DND-41 (cell line): ENCODE results near the gene MEX3A.

Experiments
- ATAC-seq: fragments of 200-7000 bp; cut with Tn5 transposase; 3 replicates; pipeline ENCODE4 v1.9.1; 2021; ENCODE audit warnings: low read depth; ENCODE audit not compliant: insufficient read depth
- DNase-seq: peaks from one replicate; pipeline ENCODE4 v3.0.0-alpha.2; 2020
- H2AFZ ChIP-seq: 2 replicates; pipeline ENCODE4 v1.6.0; 2012; ENCODE audit warnings: low read depth, low read length
- H3K27ac ChIP-seq: 2 replicates; pipeline ENCODE4 v1.5.1; 2012; ENCODE audit warnings: low read length, inconsistent platforms
- H3K27me3 ChIP-seq: fragments of 200-600 bp; sonication (generic); 2 replicates; pipeline ENCODE4 v1.6.0; 2012; ENCODE audit warnings: low read length, mild to moderate bottlenecking, inconsistent platforms; ENCODE audit not compliant: insufficient read depth, poor library complexity
- H3K36me3 ChIP-seq: 2 replicates; pipeline ENCODE4 v1.5.1; 2012; ENCODE audit warnings: low read length, inconsistent platforms; ENCODE audit not compliant: insufficient read depth
- H3K4me1 ChIP-seq: 2 replicates; pipeline ENCODE4 v1.5.1; 2012; ENCODE audit warnings: mild to moderate bottlenecking, low read length; ENCODE audit not compliant: insufficient read depth
- H3K4me2 ChIP-seq: 2 replicates; pipeline ENCODE4 v1.6.0; 2012; ENCODE audit warnings: mild to moderate bottlenecking, moderate library complexity, low read length, inconsistent platforms; ENCODE audit not compliant: insufficient read depth
- H3K4me3 ChIP-seq, 2 experiments: fragments of 200-600 bp in 1 of 2; shearing (Covaris generic) in 1 of 2; 2 replicates each; pipeline ENCODE4 v1.5.1; 2012 to 2016; ENCODE audit warnings: inconsistent platforms in 2 of 2, low read length in 2 of 2, mild to moderate bottlenecking in 2 of 2, low read depth in 1 of 2, moderate library complexity in 1 of 2
- H3K79me2 ChIP-seq: 2 replicates; pipeline ENCODE4 v1.6.0; 2012; ENCODE audit warnings: low read length, inconsistent platforms; ENCODE audit not compliant: insufficient read depth
- H3K9ac ChIP-seq: 2 replicates; pipeline ENCODE4 v1.6.0; 2012; ENCODE audit warnings: low read depth, mild to moderate bottlenecking, inconsistent platforms, low read length, moderate library complexity
- H3K9me3 ChIP-seq: 2 replicates; pipeline ENCODE4 v1.5.1; 2012; ENCODE audit warnings: low read length, moderate library complexity, mild to moderate bottlenecking, inconsistent platforms; ENCODE audit not compliant: insufficient read depth, severe bottlenecking
- H4K20me1 ChIP-seq: 2 replicates; pipeline ENCODE4 v1.6.0; 2012; ENCODE audit warnings: low read length; ENCODE audit not compliant: insufficient read depth
- EZH2 ChIP-seq: IDR thresholded peaks from 3 replicates; pipeline ENCODE4 v1.6.1; 2012; ENCODE audit warnings: borderline replicate concordance, low read depth, mild to moderate bottlenecking, moderate library complexity, low read length, inconsistent platforms; ENCODE audit not compliant: severe bottlenecking
- TF ChIP-seq, protein P1 (sequence below): IDR thresholded peaks from 2 replicates; pipeline ENCODE4 v1.5.1; 2012; ENCODE audit warnings: borderline replicate concordance, low read length, moderate library complexity, mild to moderate bottlenecking; ENCODE audit not compliant: poor library complexity, severe bottlenecking; ENCODE audit errors: extremely low read depth

Gene MEX3A

DNA sequence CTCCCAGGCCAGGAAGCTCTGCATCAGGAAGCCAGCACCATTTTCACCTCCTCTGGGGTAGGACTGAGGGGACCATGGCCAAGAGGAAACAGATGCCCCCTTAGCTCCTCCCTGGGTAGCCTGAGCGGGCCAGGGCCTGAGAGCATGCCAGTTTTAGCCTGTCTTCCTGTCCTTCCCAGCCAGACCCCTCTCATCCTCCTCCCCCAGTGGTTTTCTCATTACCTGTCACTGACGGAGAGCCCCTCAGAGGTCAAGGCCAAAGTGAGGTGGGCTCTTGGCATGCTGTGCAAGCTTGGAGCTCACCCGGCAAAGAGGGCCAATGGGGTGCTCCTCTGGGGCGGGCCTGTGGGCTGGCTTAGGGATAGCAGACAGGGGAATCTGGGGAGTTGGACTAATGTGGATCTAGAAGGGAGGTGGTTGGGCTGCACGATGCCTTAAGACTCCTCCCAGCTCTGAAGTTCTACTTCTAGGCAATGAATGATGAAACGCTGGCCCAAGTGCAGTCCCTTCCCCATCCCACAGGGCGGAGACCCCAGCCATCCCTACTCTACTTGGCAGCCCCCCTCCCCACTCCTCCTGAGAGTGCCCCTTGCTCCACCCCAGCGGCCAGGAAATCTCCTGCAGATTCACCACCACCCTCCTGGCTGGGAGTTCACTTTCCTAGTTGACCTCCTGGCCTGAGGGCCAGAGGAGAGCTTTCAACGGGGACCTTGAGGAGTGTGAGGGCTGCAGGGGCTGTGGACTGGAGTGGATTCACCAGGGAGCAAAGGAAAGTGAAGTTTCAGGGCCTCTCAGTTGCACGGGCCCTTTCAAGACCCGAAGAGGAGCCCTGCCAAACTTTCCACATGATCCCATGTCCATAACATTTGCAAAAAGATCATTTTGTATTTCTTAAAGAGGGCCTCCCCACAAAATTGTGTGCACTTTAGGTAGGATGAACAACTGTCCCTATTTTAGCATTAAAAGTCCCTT is 22.9 kb upstream of the MEX3A start:
- H3K4me2 ChIP-seq, result no peak overlapping the region
- DNase-seq, result no peak
- no peaks in the 10 kb centered on the region for H3K36me3 ChIP-seq
- no peaks in the 10 kb centered on the region for H3K9me3 ChIP-seq
- no peak overlapping the region for H2AFZ ChIP-seq
- 0 out of 2 replicates have a peak, but pooled peaks cover 2% of the 10 kb centered on the region for H4K20me1 ChIP-seq
- TF ChIP-seq EZH2, result no peak
- TF ChIP-seq, protein P1, sequence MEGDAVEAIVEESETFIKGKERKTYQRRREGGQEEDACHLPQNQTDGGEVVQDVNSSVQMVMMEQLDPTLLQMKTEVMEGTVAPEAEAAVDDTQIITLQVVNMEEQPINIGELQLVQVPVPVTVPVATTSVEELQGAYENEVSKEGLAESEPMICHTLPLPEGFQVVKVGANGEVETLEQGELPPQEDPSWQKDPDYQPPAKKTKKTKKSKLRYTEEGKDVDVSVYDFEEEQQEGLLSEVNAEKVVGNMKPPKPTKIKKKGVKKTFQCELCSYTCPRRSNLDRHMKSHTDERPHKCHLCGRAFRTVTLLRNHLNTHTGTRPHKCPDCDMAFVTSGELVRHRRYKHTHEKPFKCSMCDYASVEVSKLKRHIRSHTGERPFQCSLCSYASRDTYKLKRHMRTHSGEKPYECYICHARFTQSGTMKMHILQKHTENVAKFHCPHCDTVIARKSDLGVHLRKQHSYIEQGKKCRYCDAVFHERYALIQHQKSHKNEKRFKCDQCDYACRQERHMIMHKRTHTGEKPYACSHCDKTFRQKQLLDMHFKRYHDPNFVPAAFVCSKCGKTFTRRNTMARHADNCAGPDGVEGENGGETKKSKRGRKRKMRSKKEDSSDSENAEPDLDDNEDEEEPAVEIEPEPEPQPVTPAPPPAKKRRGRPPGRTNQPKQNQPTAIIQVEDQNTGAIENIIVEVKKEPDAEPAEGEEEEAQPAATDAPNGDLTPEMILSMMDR, result no peak
- no peaks in the 10 kb centered on the region for H3K79me2 ChIP-seq
- ATAC-seq, result no peak
- no peak overlapping the region for H3K9ac ChIP-seq
- H3K27ac ChIP-seq, result no peak overlapping the region
- H3K27me3 ChIP-seq, result peaks cover 31% of the 10 kb centered on the region
- peaks cover 5% of the 10 kb centered on the region; the same call in 1 of the 2 replicates for H3K4me1 ChIP-seq
- no peak overlapping the region for H3K4me3 ChIP-seq

DNA sequence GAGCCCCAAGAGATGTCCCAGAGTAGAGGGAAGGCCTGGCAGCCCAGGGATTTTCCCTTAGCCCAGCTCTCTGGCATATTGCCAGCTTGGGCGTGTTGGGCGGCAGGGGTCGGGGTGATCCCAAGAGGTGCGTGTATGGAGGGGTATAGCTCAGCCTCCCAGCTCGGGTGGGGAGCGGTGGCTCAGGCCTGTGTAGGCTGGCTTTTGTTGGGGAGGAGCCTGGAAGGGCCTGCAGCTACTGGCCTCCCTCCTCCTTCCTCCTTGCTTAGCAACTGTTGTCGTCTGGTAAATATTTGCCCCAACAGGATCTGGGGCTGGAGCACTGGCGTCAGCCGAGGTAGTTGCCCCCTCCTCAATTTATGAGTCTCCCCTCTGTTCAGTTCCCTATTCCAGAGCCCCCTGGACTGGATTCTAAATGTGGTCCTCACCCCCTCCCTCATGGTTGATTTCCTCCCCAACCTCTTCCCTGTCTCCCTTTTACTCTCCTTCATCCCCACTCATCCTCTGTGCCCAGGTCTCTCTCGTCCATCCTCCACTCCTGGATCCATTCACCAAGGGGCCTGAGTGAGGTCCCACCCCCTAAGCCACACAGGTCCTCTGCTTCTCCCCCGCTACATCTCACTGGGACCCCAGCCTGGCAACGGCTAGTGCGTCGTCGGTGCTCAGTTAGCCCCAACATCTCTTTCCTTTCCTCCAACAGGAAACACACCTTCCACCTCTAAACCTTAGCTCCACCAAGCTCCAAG is 22.0 kb upstream of the MEX3A start:
- ATAC-seq, result no peak

DNA sequence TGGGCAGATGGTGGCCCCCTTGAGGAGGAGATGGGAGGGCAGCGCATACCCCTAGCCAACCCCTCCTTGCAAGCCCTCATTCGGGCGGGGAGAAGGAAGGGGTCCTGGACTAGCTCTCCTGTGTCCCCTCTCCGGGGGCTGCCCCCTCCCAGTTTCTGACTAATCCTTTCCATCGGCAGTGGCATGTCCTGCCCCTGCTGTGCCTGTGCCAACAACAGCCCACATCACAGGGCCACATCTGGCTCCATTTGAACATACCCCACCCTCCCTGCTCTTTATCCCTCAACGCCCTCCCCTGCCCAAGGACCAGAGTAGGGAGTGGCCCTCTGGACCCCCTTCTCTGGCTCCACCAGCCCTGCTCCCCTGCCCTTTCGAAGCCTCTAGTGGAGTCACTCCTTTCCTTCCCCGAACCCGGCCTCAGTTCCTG is 21.3 kb upstream of the MEX3A start:
- Histone ChIP-seq H4K20me1 (0 out of 2 replicates have a peak, but pooled peaks cover 2% of the 10 kb centered on the region), H2AFZ (no peak overlapping the region), H3K27ac (no peak overlapping the region), H3K9me3 (no peaks in the 10 kb centered on the region), H3K36me3 (no peaks in the 10 kb centered on the region), H3K79me2 (no peaks in the 10 kb centered on the region), H3K9ac (no peak overlapping the region), H3K4me2 (no peak overlapping the region), H3K4me1 (peaks cover 5% of the 10 kb centered on the region; the same call in 1 of the 2 replicates), H3K4me3 (no peak overlapping the region), H3K27me3 (peaks cover 23% of the 10 kb centered on the region)
- DNase-seq, result no peak
- peak; percentile 28; the same call in 1 of the 3 replicates for ATAC-seq
- no peak for TF ChIP-seq EZH2
- TF ChIP-seq, protein P1, result no peak

More for the DNA sequence above, 22.0 kb upstream of the MEX3A start:
- Histone ChIP-seq H2AFZ (no peak overlapping the region), H3K9ac (no peak overlapping the region), H4K20me1 (0 out of 2 replicates have a peak, but pooled peaks cover 2% of the 10 kb centered on the region), H3K9me3 (no peaks in the 10 kb centered on the region), H3K4me1 (peaks cover 5% of the 10 kb centered on the region; the same call in 1 of the 2 replicates), H3K79me2 (no peaks in the 10 kb centered on the region), H3K27ac (no peak overlapping the region), H3K4me3 (no peak overlapping the region), H3K36me3 (no peaks in the 10 kb centered on the region), H3K4me2 (no peak overlapping the region), H3K27me3 (peaks cover 28% of the 10 kb centered on the region)
- TF ChIP-seq, protein P1, result no peak
- TF ChIP-seq EZH2, result no peak
- DNase-seq, result no peak
